Stimulated activated CD4-positive, alpha-beta T cell treated with anti-CD3 and anti-CD28 coated beads, Interleukin-1b, Interleukin-23, amount 100 ng/mL, for 48 hours (primary cell): ENCODE measurements around the gene PTPRN2.
"Not testable (repeated sequence)": the region's sequence is repeated elsewhere in the genome, so short reads cannot be mapped to it uniquely, and the experiment has no call there.

ENCODE experiments used
- DNase-seq: peaks from one replicate; pipeline ENCODE4 v3.0.0-alpha.2; 2020

The PTPRN2 gene

DNA sequence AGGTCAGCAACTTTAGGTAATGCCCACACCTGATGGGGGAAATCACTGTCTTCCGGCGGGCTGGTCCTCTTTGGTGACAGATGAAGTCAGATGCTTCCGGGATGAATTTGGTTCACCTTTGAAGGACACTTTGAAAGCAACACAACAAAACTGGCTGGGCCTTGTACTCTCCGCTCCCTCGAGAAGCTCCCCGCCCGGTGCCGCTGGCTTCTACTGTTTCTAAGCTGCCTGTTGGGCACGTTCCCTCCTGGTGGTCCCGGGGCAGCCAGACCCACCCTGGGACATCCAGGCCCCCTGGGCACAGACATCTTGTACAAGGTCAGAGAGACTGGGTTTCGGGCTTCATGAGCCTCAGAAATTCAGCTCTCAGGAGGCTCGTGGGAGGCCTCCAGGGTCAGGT, 798.5 kb downstream of the PTPRN2 start:
- no peak for DNase-seq

DNA sequence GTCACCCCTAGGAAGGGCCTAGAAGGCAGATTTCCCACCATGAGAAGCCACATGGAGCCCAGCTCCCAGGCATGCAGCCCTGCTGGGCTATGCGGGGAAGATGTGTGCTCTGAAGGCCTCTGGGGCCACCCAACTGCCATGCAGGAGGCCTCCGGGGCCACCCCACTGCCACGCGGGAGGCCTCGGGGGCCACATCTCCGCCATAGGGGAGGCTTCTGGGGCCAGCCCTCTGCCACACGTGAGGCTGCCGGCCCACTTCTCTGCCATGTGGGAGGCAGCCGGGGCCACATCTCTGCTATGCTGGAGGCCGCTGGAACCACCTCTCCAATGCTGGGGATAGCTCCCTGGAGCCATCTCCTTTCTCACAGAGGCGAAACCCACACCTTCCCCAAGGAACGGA, 799.0 kb downstream of the PTPRN2 start:
- no peak for DNase-seq

DNA sequence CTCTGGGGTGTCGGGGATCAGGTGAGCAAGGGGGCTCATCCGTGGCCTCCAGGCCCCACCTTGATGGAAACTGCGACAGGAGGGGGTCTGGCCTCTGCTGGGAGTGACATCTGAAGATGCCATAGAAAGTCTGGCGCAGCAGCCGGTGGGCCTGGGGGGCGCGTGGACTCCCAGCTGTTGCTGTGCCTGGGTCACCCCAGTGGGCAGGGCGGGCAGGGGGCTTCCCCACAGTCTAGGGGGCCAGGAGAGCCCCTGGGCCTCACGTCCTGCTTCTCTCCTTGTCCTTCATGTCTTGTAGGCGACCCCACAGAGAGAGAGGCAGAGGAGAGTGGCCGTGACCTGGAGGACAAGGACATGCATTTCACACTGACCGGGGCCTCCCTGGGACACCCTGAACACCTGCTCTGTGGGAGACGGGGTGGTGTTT, 800.3 kb downstream of the PTPRN2 start:
- no peak for DNase-seq

- DNase-seq: no peak
Measured at GRCh38 chr7:157786375-157787274, 801.0 kb downstream of the PTPRN2 start.

GRCh38 chr7:157785486-157786186, 802.0 kb downstream of the PTPRN2 start:
- DNase-seq: no peak

GRCh38 chr7:157784979-157785441, 802.6 kb downstream of the PTPRN2 start:
- DNase-seq: no peak

GRCh38 chr7:157784041-157784835, 803.4 kb downstream of the PTPRN2 start:
- no peak for DNase-seq

- no peak for DNase-seq
Measured at GRCh38 chr7:157782041-157782440, 805.6 kb downstream of the PTPRN2 start.

DNA sequence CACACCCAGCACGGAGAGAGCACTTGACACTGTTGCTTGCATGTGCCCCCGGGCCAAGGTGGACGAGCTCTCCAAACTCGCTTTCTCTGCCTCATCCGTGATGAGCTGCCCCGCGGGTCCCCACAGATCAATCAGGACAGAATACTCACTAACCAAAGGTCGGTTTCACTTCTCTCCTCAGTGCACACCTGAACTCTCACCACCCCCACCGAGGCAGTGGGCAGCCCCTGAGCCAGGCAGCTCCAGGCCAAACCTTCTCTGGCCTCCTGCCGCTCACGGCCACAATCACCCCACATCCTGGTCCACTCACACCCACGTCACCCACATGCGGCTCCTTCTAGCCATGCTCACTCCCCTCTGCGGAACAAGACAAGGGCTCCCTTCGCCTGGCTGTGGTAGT, 806.9 kb downstream of the PTPRN2 start:
- no peak for DNase-seq

DNA sequence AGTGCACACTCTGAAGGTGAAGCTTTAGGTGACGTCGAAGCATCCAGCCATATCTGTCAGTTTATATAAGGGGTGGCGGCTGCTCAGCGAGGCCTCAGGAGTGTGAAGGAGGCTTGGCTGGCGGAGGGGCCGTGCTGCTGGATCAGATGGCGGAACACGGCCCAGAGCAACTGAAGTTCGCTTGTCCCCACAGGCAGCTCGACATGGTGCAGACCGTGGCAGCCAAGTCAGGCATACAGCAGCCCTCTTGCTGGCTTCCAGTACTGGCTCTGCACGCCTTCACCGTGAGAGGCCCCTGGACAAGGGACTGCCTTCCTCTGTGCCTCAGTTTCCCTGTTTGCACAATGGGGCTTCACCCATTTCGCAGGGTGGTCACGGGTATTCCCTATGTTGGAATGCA, 807.3 kb downstream of the PTPRN2 start:
- DNase-seq: no peak

DNA sequence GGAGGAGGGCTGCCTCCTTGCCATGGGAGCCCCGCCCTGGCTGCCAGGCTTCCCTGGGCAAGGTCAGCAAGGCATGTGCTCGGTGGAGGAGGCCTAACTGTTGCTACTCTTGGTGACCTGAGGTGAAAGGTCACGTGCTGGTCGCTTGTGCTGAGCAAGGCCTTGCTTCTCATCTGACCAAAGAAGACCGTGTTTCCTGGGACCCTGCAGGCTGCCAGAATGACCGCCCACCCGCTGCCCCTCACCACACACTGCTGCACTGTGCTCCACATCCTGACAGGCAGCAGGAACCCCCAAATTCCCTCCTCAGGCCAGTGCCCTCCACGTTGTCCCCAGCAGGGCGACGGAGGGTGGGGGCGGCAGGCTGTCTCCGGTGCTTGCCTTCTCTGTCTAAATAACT, 808.4 kb downstream of the PTPRN2 start:
- no peak for DNase-seq

- DNase-seq: not testable (repeated sequence)
Measured at GRCh38 chr7:157777194-157777762, 810.3 kb downstream of the PTPRN2 start.

DNA sequence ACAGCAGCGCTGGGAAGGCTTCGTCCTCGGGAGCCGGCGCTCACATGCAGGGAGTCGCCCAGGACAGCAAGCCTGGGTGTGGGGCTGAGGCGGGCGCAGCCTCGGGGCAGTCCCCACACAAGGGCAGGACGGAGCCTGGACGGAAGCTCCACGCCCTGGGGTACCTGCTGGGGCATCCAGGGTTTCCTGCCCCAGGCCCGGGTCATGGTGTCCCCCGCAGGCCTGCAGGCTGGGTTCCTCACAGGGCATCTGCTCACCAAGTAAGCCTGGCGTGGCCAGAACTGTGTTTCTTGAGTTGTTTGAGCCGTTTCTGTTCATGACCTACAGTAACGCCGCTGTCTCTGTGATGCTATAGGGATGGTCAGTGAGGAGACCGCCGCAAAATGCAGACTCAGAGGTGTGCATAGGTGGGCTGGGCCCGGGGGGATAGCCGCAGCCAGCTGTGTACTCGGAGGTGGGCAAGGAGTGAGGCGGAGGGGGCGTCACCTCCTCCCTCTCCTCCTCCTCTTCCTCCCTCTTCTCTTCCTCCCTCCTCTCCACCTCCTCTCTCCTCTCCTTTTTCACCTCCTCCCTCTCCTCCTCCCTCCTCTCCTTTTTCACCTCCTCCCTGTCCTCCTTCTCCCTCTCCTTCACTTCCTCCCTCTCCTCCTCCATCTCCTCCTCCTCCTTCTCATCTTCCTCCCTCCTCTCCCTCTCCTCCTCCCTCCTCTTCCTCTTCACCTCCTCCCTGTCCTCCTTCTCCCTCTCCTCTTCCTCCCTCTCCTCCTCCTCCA, 811.9 kb downstream of the PTPRN2 start:
- DNase-seq: no peak

GRCh38 chr7:157775021-157775559, 812.5 kb downstream of the PTPRN2 start:
- DNase-seq: no peak

GRCh38 chr7:157774495-157774894, 813.1 kb downstream of the PTPRN2 start:
- no peak for DNase-seq

- no peak for DNase-seq
Measured at GRCh38 chr7:157773361-157773760, 814.3 kb downstream of the PTPRN2 start.

DNA sequence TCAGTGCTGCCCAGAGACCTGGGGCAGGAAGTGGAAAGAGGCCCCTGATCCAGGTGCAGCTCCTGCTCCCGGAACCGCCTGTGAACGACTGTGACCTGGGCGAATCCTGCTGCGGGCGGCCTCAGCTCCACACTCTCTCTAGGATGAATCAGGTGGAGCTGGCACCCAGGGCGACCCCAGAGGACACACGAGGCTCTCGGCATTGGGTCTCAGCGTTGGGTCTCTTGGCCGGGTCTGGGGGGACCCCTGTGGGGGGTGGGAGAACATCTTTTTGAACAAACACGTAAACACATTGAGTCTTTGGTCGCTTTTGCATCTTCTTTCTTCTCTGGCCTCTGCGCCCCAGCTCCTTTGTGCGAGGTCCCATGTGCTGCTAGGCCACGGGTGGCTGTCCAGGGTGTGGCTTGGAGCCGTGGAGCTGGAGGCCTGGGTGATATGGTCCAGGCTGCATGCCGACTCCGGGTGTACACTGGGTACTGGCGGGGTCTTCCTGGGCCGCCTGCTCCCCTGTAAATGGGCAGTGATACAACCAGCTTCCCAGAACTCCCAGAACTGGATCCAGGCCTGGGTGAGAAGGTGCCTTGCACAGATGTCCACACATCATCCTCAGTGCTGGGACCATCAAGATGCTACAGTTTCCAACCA, 815.0 kb downstream of the PTPRN2 start:
- DNase-seq: no peak

- no peak for DNase-seq
Measured at GRCh38 chr7:157771689-157772088, 815.9 kb downstream of the PTPRN2 start.

DNA sequence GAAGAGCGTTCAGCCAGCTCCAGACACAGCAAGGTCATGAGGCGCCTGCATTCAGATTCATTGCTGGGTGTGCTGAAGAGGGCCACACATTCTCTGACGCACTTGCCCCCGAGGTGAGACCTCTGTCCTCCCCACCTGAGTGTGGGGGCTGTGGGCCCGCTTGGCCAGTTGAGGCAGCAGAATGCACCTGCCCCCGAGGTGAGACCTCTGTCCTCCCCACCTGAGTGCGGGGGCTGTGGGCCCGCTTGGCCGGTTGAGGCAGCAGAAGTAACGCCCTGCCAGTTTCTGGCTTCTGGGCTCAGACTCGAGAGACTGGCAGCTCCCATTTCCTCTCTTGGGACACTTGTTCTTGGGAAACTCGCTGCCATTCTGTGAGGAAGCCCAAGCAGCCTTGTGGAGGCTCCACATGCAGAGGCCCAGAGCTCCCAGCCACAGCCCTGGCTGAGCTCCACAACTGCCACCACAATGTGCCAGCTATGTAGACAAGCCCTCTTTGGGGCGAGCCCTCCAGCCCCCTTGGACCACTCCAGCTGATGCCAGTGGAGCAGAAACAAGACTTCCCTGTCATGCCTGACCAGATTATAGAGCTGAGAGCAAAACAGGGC, 816.8 kb downstream of the PTPRN2 start:
- no peak for DNase-seq

DNA sequence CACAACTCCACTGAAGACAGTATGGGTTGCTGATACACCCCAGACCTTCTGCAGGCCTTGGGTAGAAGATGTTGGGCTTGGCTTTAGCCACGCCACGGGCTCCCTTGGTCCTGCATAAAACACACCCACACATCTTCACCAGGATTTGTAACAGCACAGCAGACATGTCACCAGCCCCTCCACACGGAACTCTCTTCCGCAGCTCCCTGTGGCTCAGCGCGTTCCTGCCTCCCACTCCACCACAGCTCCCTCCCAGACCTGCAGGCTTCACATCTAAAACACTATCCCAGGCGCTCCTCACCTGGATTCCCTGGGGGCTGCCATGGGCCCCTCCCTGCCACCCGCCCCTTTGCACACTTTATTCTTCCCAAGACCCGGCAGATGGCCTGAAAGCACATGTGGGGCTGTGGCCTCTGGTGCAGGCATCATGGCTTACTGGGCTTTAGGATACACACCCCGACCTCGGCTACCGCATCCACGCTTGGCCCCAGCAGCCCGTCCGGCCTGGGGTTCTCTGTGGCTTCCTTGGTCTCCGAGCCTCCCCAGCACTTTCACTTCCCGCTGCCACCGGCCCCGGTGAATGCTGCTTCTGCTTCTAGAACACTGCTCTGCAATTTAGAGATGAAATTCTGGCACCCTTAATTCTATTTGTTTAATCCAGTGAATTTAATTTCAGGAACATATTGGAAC, 818.0 kb downstream of the PTPRN2 start:
- DNase-seq: no peak
